Nucleus accumbens (tissue), 56 donors: ENCODE results near the gene PSMD13.
A peak's percentile ranks its signal among the peaks of the same experiment; 100 is the strongest.

ENCODE experiments used
- DNase-seq, 56 donors: peaks; one replicate each; lab custom pipeline; 2025; lab: John Stamatoyannopoulos, UW

PSMD13 gene

DNA sequence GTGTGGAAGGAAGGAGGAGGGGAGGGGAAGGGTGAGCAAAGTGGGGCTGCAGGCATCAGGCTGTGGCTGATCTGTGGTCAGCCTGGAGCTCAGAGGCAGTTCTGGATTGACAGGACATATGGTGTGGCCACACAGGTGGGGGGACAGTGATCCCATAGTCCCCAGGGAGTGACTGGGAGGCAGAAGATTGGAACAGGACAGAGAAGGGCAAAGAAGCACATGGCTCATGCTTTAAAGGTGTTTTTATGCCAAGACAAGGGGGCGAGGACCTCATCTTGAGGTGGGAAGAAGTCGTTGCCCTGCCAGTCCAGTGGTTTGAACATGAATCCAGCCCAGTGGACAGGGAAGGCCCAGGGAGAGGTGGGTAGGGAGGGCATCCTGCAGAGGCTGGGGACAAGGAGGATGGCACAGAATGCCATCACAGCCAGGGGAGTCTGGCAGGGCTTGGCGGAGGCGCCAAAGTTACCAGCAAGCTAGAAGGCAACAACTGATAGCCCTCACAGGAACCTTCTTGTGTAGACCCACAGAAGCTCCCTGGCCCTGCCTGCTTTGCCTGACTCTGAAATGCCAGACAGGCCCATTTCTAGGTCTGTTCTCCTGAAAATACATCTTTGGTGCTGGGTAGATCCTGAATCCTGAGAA, 32.7 kb upstream of the PSMD13 start:
- no peak for DNase-seq

DNA sequence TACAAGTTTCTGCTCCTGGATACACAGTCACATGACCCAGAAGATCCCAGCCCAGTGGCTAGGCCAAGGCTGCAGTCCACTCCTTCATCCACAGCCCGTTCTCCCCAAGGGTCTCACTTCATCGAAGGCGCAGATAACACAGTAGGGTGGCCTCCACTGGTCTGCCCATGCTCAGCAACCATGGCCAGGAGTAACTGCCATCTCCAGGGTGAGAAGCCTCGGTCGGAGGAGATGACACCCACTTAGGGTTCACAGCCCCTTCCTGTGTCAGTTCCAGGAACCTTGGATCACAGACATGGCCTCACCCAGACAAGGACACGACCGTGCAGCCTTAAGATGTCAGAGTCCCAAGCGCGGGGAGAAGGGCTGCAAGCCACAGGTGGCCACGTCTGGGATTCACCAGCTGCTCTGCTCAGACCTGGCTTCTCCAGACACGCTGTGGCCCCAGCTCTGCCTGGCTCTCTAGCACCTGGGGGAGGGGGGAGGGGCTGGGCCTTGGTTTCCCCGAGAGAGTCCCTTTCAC, 32.1 kb upstream of the PSMD13 start:
- no peak for DNase-seq

DNA sequence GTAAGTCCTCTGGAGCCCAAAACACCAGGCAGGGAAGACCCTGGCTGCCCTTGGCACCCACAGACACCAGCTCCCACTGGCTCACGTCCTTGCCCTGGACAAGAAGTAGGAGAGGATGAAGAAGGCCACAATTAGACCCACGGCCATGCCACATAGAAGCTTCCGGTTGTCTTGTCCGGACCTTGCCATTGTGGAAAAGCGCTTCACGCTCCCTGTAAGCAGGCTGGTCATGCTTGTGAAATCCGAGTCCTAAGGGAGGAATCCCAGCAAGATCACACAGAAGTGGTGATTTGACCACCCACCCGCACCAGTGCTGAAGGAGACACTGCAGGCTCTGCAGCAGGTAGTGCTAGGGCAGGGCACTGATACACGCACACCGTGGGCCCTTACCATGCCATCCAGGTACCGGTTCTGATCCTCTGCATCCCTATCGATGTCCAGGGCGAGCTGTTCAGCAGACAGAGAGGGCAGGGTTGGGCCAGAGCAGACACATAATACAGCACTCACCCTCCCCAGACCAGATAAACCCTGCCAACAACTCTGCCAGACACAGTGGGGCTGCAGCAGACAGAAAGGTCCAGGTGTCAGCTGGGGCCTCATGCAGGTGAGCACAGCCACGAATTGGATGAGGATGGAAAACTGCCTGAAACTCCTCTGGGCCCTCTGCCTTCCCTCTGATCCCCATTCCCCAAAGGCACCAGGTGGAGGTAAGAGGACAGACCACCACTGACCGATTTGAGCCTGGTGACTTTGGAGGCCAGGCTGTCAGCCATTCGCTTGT, 31.4 kb upstream of the PSMD13 start:
- no peak for DNase-seq

DNA sequence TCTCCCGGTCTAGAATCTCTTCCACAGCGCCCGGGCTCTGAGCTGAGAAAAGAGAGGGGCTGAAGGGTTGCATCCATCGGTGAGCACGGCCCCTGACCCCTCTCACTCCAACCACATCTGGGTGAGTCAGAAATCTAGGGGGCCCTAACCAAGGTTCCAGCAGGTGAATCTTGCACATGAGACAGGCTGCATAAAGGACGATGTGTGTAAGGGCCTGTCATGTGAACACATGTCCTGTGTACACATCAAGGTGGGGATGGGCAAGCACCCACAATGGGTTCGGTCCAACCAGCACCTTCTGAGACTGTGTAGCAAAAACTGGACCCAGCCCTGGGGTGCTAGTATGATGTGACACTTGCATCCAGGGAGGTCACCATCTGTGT, 30.8 kb upstream of the PSMD13 start:
- no peak for DNase-seq

DNA sequence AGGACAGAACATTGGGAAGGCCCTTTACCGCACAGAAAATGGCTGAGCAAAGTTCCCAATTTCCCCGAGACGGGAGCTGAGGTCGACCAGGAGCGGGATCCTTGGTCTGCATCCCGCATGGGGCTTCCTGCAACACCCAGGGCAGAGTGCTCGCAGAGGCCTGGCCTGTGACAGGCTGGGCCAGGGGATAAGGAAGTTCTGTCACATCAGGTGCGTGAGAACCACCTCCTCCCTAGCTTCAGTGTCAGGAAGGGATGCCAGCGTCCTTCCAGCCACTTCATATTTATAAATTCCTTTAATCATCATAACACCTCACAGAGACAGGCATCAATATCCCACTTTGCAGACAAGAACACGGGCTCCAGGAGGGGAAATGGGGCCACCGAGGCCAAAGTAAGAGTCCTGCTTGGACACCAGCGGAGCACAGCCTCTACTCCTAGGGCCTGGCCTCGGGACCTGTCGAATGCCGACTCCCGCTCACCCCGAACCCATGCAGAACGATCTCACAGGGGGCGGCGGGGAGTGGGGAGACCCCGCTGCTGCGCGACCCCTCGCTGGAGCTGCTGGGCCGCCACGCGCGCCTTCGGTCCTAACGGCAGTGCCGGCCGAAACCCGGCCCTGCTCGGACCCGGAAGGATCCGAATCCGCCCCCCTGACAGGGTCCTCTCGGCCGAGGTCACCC, 30.1 kb upstream of the PSMD13 start:
- peak in 3 of 56 donors; percentile 38 to 60 (median 57) for DNase-seq

DNA sequence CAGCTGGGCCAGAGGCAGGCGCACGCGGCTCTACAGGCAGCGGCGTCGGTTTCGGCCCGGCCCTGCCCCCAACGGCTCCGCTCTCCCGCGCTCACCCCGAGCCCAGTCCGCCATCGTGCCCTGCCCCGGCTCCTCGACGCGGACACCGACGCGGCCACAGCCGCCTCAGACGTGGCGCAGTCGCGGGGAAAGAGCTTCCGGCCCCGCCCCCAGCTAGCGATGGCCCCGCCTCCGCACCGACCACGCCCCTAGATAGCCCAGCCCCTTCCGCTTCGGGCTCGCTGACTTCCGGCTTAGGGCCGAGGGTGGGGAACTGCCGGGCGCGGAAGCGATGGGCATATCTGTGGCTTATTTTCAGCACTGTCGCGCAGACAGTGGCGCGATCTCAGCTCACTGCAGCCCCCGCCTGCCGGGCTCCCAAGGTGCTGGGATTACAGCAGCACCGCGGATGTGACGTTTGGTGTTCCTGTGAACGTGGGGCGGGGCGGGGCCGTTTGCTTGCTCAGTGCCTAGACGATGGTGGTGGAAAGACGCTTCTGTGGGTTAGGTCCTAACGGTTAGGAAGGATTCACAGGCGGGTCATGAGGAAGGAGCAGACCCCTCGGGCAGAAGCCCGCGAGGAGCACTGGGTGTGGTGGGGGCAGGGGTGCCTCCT, 29.4 kb upstream of the PSMD13 start, which contains the start of the genes BET1L and RIC8A:
Gene BET1L (minus strand): TSS at position 192 of the 655 bp plus-strand sequence. CDS start 78 bp downstream, at position 114.
Gene RIC8A (plus strand): TSS at position 501 of the 655 bp plus-strand sequence. CDS start 1,147 bp downstream, outside the sequence.
- peak; percentile 85 to 99 (median 95) for DNase-seq

DNA sequence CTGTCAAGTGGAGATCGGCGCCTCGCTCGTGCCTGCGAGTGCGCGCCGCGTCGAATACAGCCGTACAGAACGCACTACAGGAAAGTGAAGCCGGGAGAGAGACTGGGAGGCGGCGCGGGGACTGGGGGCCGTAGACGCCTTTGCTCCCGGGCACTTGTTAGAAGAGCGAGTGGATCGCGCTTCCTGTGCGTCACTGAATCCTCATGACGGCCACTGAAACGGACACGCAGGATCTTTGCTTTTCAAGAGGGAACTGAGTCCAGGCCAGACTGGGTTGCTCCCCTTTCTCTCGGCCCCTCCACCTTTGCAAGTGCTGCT, 29.0 kb upstream of the PSMD13 start:
- peak in 5 of 56 donors; percentile 37 to 70 (median 49) for DNase-seq

DNA sequence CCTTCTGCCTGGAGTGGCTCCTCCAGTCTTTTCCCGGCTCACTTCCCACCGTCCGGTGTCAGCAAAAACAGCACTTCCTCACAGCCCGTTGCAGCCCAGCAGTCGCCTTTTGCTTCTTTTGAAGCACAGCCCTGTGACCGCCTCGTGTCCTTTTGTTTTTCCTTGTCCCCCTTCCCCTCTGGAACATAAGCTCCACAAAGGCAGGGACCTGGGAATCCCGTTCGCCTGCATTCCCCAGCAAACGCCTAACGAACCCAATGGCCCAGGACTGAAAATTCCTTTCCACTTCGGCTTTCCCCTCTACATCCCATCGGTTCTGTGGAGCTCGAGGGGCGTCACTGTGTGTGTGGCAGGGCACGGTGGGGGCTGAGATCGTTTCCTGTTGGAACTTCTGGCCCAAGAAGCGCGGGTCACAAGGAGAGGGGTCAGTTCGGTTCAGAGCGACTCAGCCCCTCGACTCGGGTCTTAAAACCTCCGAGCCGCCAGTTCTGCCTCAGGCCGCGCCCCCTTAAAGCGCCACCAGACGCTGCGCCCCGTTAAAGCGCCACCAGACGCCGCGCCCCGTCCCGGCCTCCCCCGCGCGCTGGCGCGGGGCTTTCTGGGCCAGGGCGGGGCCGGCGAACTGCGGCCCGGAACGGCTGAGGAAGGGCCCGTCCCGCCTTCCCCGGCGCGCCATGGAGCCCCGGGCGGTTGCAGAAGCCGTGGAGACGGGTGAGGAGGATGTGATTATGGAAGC, 28.4 kb upstream of the PSMD13 start:
- peak in 52 of 56 donors; percentile 8 to 82 (median 62) for DNase-seq

GRCh38 chr11:208917-209260, 27.9 kb upstream of the PSMD13 start:
- peak in 8 of 56 donors; percentile 52 to 78 (median 62) for DNase-seq

GRCh38 chr11:209275-210121, 27.3 kb upstream of the PSMD13 start:
- DNase-seq = no peak

GRCh38 chr11:210122-210802, 26.5 kb upstream of the PSMD13 start:
- DNase-seq = no peak

GRCh38 chr11:210803-211180, 26.0 kb upstream of the PSMD13 start:
- DNase-seq = no peak

- no peak for DNase-seq
Measured at GRCh38 chr11:211295-211694, 25.5 kb upstream of the PSMD13 start.

- no peak for DNase-seq
Measured at GRCh38 chr11:211741-212140, 25.0 kb upstream of the PSMD13 start.

GRCh38 chr11:212150-213100, 24.4 kb upstream of the PSMD13 start:
- no peak for DNase-seq

DNA sequence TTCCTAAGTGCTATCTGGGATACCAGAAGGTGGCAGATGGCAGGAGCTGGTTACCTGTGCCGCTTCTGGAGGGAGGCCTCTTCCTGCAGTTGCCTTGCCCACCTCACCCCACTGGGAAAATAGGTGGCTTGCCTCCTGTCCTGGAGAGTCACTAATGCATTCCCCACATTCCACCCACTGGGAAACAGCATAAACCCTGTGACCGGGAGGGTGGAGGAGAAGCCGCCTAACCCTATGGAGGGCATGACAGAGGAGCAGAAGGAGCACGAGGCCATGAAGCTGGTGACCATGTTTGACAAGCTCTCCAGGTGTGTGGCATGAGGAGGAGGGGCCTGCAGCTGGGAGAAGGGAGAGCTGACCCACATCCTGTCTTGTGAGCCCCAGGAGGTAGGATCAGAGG, 23.7 kb upstream of the PSMD13 start:
- DNase-seq = no peak

- no peak for DNase-seq
Measured at GRCh38 chr11:214083-214482, 22.7 kb upstream of the PSMD13 start.
